ENCODE measurements around the gene PGM2.

Gene PGM2

DNA sequence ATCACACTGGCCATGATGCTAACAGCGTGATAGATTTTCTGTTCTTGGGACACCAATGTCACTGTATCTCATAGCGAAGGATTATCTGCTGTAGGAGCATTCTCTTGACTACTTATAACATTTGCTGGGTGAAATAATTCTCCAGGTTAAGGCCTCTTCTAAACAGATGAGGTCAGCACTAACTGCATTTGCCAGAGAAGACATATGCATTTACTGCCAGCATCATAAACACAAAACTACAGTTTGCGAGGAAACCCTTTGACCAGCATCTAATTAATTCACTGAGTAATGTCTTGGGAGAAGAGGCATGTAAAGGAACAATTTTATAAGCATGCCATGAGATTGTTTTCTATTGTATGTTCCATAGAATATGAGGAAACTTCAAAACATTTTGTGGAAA lies 78.3 kb downstream of the PGM2 start:
- DNase-seq = no peak

DNA sequence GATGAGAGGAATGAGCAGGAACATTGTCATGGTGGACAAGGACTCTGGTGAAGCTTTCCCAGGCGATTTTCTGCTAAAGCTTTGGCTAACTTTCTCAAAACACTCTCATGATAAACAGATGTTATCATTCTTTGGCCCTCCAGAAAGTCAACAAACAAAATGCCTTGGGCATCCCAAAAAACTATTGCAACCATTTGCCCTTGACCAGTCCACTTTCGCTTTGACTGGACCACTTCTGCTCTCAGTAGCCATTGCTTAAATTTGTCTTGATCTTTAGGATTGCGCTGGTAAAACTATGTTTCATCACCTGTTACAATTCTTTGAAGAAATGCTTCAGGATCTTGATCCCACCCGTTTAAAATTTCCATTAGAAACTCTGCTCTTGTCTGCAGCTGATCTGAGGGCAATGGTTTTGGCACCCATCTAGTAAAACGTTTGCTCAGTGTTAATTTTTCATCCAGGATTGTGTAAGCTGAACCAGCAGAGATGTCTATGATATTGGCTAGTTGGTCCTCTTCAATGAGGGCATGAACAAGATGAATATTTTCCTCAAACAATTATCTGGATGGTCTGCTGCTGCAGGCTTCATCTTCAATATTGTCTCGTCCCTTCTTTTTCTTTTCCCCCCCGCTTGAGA lies 79.2 kb downstream of the PGM2 start:
- DNase-seq = no peak

DNA sequence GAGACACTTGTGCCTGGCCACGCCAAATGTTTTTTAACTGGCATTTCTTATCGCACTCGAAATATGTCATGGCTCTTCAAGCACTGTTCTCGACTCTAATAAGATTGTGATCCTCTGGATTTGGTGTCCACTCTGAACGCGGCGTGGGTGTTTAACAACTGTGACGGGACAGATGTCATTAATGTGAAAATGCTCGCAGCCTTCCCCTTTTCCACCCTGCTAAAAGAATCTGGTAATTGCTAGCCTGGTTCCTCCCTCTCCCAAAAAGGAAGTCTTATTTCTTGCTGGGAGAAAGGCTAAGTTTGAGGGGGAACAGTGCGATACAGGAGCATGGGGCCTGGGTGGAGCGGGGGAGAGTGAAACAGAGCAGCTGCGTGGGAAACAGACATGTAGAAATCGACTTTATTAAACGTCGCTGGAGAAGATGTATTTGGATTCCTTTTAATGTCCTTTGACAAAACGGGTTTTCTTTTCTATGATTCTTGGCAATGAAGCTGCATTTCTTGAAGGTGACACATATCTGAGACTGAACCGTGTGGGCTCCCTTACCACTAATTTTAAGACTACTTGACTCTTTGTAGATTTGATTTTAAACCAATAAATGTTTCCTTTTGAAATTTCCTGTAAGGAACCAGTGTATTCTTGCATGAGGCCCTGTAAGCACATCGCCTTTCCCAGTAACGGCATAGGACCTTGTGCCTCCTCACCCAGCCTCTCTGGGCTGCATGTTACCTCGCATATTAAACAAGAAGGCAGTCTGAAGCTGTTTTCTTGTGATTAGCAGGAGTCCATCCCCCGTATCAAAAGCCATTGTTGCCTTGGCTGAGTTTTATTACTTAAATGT lies 82.2 kb downstream of the PGM2 start:
- DNase-seq = no peak

DNA sequence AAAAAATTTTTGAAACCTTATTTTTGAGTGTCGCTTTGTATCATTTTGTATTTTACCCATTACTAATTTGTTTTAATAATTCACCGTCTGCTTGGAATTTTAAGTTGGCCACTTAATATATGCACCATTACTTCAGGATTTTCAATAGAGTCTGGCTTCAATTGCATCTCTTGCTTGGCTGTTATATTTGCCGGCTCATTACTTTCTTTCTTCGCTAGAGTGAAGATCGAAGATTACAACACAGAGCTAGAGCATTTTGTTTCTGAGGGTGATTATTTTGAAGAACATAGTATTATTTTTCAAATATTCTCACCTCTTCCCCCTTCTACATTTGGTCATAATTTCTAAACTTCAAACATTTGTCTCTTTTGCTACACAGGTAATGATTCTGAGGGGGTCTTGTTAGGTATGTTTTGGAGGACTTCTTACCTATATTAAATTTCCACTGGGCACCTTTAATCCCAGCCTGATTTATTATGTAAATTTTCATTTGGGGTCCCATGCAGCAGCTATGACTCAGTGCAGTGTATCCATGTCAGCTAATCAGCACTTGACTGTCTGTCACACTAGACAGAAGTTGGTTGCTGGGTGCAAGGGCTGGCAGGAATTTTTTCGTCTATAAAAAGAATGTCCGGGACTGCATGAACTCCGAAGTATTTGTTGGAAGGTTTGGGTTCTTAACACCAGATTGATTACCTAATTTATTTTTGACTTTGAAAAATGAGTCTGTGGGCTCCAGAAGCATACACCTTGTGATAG lies 83.0 kb downstream of the PGM2 start:
- DNase-seq = no peak

DNA sequence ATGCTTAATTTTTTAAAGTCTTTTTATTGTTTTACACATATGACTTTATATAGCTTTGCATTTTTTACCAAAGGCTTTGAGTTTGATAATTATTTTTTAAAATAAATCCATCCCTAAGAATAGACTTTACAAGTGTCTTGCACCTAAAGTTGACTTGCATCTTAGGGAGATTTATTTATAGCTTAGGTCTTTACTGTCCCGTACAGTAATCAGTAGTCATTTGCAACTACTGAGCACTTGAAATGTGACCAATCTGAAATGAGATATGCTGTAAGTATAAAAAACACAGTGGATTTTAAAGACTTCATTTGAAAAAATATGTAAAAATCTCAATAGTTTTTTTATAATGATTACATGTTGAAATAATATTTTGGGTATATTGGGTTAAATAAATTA lies 83.6 kb downstream of the PGM2 start:
- no peak for DNase-seq
